PC-9 (cell line): ENCODE data around the gene ECM2.

Source experiments
- CTCF ChIP-seq: fragments of 200-600 bp; sonication (generic); conservative IDR thresholded peaks from 2 replicates; pipeline ENCODE4 v1.6.1; 2017; ENCODE audit warnings: mixed run types, antibody characterized with exemption, mild to moderate bottlenecking, moderate library complexity
- EZH2 ChIP-seq: fragments of 200-600 bp; sonication (generic); IDR thresholded peaks from 2 replicates; pipeline ENCODE4 v1.8.0; 2017; ENCODE audit warnings: antibody characterized with exemption, low read depth

GRCh38 chr9:92558612-92559374 is 23.0 kb upstream of the ECM2 start:
- no peak for TF ChIP-seq CTCF
- no peak for TF ChIP-seq EZH2
